SHP77 treated with DMSO at 0.1 percent for 48 hours (cell line): ENCODE measurements around the gene KRTAP10-10.
"Not testable (repeated sequence)": the region's sequence is repeated elsewhere in the genome, so short reads cannot be mapped to it uniquely, and the experiment has no call there.

Experiments used
- DNase-seq: peaks from one replicate; lab custom pipeline; 2025; lab: John Stamatoyannopoulos, UW

KRTAP10-10 gene

DNA sequence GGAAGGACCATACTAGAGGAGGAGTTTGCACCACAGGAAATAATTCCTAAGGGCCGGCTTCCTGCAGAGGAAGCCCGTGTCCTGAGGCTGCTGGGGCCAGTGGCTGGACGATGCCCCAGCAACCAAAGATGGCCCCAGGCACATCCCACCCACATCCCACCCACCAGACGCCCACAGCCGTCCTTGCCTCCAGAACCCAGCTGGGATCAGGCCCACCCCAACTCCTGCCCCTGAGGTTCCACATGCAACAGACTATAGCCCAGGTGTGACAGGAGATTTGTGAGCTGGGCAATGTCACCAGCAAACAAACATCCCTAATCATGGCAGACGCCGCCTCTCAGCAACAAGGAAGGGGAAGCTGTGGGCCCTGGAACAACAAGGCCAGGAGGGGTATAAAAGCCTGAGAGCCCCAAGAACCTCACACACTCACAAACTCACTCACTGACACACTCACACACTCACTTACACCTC is 10.4 kb upstream of the KRTAP10-10 start, which contains the start of gene KRTAP10-9:
TSS of gene KRTAP10-9 (plus strand) at position 421 of the 471 bp plus-strand sequence. CDS start 79 bp downstream, outside the sequence.
- no peak for DNase-seq

DNA sequence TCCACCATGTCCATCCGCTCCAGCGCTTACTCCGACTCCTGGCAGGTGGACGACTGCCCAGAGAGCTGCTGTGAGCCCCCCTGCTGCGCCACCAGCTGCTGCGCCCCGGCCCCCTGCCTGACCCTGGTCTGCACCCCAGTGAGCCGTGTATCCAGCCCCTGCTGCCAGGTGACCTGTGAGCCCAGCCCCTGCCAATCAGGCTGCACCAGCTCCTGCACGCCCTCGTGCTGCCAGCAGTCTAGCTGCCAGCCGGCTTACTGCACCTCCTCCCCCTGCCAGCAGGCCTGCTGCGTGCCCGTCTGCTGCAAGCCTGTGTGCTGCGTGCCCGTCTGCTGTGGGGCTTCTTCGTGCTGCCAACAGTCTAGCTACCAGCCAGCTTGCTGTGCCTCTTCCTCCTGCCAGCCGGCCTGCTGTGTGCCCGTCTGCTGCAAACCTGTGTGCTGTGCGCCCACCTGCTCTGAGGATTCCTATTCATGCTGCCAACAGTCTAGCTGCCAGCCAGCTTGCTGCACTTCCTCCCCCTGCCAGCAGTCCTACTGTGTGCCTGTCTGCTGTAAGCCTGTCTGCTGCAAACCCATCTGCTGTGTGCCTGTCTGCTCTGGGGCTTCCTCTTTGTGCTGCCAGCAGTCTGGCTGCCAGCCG is 9.9 kb upstream of the KRTAP10-10 start:
- DNase-seq = not testable (repeated sequence)

DNA sequence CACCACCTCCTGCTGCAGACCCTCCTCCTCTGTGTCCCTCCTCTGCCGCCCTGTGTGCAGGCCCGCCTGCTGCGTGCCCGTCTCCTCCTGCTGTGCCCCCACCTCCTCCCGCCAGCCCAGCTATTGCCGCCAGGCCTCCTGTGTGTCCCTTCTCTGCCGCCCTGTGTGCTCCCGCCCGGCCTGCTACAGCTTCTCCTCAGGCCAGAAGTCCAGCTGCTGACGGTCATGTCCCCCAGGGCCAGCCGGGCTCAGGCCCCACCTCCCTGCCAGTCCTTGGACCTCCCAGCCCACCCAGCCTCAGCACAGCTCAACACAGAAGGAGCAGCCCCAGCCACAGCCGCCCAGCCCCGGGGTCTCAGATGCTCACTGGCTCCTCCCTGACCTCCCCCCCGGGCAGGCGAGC is 9.3 kb upstream of the KRTAP10-10 start:
- DNase-seq = not testable (repeated sequence)

- no peak for DNase-seq
Measured at GRCh38 chr21:44628707-44629391, 8.3 kb upstream of the KRTAP10-10 start.

DNA sequence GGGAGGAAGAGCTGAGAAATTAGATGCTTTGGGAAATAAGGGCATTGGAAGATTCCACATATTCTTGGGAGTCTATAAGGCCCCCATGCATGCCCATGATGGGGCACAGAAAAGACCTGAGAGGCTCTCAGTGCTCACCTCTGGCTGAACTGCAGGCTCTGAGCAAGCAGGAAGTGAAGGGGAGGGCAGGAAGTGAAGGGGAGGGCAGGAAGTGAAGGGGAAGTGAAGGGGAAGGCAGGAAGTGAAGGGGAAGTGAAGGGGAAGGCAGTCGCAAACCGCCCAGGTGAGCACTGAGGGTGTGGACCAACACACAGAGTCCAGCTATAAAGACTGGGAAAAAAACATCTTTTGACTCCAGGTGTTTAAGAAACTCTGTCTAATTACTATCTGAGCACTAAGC is 6.7 kb upstream of the KRTAP10-10 start:
- DNase-seq = no peak

DNA sequence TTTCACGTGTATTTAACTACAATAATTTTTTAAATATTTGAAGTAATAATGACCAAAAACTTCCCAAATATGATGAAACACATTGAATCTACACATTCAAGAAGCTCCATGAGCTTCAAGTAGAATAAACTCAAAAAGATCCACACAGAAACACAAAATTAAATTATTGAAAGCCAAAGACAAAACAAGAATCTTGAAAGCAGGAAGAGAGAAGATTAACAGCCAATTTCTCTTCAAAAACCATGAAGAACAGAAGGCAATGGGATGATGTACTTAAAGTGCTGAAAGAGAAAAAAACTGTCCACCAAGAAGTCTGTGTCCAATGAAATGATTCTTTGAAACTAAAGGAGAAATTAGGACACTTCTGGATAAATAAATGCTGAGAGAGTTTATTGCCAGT is 5.1 kb upstream of the KRTAP10-10 start:
- no peak for DNase-seq

DNA sequence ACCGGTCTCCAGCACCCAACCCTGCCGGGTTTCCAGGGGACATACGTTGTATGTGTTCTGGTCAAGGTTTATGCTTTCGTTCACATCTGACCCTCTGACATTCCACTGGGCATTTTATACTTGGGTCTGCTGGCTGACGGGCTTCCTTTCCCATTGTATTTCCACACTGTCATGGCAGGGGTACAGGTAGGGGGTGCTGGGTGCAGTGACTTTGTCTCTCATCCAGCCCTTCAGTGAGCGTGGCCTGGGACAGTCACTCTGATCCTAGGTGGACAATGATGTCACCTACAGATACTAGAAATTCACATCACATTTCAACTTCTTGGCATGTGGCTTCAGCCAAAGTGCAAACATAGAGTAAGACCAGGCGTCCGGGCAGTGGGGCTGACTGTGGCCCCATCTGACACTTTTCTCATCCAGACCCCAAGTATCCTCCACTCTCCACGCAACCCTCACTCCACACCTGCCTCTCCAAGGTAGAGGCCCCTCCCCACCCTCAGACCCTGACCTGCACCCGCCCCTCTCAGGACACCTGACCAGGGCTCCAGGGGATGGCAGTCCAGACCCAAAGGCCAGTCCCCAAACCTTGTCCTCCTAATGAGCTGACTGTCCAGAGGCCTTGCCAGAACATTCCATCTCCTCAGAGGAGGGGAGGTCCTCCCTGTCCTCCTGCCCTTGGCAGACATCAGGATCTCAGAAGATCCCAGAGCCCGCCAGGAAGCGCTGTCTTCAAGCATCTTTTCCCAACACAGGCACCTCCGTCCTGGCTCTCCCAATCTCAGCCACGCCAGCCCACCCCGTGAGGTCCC is 743 bp upstream of the KRTAP10-10 start:
- no peak for DNase-seq

DNA sequence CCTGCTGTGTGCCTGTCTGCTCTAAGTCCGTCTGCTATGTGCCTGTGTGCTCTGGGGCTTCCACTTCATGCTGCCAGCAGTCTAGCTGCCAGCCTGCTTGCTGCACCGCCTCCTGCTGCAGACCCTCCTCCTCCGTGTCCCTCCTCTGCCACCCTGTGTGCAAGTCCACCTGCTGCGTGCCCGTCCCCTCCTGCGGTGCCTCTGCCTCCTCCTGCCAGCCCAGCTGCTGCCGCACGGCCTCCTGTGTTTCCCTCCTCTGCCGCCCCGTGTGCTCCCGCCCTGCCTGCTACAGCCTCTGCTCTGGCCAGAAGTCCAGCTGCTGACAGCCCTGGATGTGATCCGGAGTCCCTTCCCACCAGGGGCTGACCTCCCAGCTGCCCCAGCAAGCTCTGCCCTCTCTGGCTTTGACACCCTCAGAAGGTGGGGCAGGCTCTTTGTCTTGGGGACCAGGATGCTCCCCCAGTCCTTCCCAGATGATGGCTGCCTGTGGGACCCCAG is 744 bp downstream of the KRTAP10-10 start:
- DNase-seq = peak; percentile 24

DNA sequence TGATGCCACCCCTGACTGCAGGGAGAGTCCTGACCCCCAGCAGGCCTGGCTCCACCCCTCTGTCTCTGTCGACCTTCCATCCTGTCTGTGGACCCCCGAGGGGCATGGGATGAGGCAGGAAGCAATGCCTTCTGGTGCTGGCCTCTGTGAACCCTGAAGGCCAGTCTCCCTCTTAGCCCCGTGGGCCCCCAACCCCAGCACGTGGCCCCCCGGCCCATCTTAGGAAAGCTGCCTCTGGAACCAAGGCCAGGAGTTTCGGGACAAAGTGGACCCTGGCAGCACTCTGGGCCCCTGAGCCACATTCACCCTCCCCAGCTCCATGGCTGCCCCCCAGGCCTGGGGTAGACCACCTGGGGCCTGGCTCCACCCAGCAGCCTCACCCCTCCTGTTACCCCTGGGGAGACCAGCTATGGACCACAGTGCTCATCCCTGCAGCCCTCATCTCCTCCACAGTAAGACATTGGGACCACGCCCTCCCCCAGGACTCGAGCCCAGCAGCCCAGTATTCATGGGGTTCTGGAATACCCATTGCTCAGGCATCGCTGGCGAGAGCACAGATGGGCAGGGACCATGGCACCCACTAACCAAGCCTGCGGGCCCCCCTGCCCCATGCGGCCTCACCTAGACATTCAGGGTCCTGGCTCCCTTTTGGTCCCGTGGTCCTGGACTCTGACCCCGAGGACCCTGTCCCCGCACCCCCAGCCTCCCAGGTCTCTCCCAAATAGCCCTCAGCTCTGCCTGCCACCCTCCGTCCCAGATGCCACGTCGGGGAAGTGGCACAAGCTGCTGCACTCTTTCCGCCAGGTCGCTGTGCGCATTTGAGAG is 1.6 kb downstream of the KRTAP10-10 start:
- not testable (repeated sequence) for DNase-seq

- no peak for DNase-seq
Measured at GRCh38 chr21:44639331-44639655, 2.1 kb downstream of the KRTAP10-10 start.

DNA sequence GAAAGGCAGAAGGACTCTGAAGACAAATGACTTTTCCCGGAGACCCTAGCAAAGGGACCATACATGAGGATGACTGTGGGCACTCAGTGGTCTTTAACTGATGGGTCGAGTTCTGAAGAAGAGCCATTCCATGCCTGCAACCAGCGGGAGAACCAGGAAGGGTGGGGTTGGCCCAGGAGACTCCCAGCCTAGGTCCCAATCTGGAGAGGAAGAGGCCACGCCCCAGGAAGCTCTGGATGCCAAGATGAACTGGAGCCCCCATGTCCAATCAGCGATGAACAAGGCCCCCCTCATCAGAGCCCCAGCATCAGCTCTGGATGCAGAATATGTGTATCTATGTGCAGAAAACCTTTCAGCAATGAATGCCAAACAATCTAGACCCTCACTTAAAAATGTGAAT is 3.6 kb downstream of the KRTAP10-10 start:
- no peak for DNase-seq

GRCh38 chr21:44643741-44644310 is 6.7 kb downstream of the KRTAP10-10 start:
- DNase-seq = no peak

- no peak for DNase-seq
Measured at GRCh38 chr21:44644878-44645277, 7.7 kb downstream of the KRTAP10-10 start.

DNA sequence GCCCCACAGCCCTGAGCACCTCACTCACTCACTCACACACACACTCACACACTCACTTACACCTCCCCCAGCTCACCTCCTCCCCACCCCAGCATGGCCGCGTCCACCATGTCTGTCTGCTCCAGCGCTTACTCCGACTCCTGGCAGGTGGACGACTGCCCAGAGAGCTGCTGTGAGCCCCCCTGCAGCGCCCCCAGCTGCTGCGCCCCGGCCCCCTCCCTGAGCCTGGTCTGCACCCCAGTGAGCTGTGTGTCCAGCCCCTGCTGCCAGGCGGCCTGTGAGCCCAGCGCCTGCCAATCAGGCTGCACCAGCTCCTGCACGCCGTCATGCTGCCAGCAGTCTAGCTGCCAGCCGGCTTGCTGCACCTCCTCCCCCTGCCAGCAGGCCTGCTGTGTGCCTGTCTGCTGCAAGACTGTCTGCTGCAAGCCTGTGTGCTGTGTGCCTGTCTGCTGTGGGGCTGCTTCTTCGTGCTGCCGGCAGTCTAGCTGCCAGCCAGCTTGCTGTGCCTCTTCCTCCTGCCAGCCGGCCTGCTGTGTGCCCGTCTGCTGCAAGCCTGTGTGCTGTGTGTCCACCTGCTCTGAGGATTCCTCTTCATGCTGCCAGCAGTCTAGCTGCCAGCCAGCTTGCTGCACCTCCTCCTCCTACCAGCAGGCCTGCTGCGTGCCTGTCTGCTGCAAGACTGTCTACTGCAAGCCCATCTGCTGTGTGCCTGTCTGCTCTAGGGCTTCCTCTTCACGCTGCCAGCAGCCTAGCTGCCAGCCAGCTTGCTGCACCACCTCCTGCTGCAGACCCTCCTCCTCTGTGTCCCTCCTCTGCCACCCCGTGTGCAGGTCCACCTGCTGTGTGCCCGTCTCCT is 9.4 kb downstream of the KRTAP10-10 start, which contains the start of gene KRTAP10-11:
TSS of gene KRTAP10-11 (plus strand) at position 49 of the 856 bp plus-strand sequence. CDS start at position 94, 45 bp downstream.
- DNase-seq = peak; percentile 16

- no peak for DNase-seq
Measured at GRCh38 chr21:44647222-44647552, 10.0 kb downstream of the KRTAP10-10 start.

DNA sequence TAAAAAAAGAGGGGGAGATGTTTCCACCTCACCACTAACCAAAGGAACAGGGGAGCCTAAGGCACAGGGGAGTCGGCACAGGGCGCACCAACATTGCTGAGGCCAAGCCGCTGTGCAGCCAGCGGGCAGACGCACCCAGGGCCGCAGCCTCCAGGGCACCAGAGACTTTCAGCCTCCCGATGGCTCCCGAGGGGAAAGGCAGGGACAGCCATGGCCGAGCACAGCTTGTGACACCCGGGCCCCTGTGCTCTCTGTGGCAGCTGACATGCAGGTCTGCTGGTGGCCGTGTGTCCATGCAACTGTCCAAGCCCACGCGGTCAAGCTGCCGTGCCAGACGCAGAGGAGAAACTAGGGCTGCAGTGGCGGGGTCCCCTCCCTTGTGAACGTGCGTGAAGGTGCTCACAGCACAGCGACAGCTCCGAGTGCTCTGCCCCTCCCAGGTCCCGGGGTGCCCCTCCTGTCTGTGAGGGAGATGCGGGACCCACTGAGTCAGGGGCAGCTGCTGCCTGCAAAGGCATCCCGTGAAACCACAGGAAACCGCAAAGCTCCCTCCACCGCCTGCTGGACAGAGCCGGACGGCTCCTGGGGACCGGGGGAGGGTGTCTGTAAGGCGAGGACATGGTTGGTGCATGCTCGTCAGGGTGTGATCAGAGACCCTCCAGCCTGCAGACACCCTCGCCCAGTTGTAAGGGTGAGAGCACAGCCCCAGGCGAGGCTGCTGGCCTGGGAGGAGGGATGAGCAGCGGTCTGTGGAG is 11.6 kb downstream of the KRTAP10-10 start:
- no peak for DNase-seq

DNA sequence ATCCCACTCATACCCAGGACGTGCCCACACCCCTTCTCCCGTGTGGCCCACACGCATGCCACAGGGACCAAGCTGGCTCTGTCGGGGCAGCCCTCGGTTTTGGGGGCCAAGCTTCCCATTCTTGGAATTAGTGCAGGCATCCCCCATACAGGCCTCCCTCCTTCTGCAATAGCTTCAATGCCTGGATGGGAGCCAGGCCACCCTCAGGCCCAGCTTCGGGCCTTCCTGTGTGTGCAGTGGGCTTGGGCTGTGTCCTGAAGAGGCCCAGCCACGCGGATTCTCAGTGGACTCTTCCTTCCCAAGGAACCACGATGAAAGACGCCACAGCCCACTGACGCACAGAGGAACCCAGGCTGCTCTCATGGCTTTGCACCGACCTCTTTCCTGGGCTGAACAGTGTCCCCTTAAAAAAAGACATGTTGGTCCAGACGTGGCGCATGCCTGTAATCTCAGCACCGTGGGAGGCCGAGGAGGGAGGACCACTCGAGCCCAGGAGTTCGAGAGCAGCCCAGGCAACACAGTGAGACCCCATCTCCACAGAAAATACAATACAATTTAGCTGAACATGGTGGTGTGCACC is 12.5 kb downstream of the KRTAP10-10 start:
- no peak for DNase-seq

GRCh38 chr21:44650265-44650972 is 13.3 kb downstream of the KRTAP10-10 start:
- DNase-seq = no peak
